OCI-LY7 (cell line): ENCODE measurements around the gene RASGRP1. TPM values are rescaled to one million over a fixed set of nuclear protein-coding genes. Genes with fewer than 3 reads are reported as not detected.

Source experiments
- BruUV-seq: library from RNA; stranded (reverse); fragments of 400-500 nt; replicated peaks from 2 replicates; lab custom pipeline; 2021; lab: Mats Ljungman, UMichigan
- CTCF ChIA-PET: fragments of 300-600 bp; sonication (Branson Sonifier 250); formaldehyde crosslinking; loops from one replicate; lab custom pipeline; 2022; ENCODE audit warnings: antibody characterized with exemption; ENCODE audit not compliant: unreplicated experiment; lab: Charles Lee
- POLR2A ChIA-PET: fragments of 300-600 bp; sonication (Branson Sonifier 250); formaldehyde crosslinking; loops from one replicate; lab custom pipeline; 2022; ENCODE audit warnings: antibody characterized with exemption; lab: Charles Lee
- DNase-seq: peaks from one replicate; pipeline ENCODE4 v3.0.0-alpha.2; 2015; ENCODE audit warnings: low spot score
- H2AFZ ChIP-seq: fragments of 200-600 bp; sonication (generic), shearing (Covaris generic); 2 replicates; pipeline ENCODE4 v1.6.1; 2014; ENCODE audit warnings: mild to moderate bottlenecking, antibody characterized with exemption, low read length, moderate library complexity
- H3K27ac ChIP-seq: fragments of 200-600 bp; sonication (generic); 2 replicates; pipeline ENCODE4 v1.5.1; 2014; ENCODE audit warnings: mixed run types, low read depth, mild to moderate bottlenecking, moderate library complexity, low read length, inconsistent platforms; ENCODE audit not compliant: poor library complexity, severe bottlenecking
- H3K36me3 ChIP-seq: fragments of 200-600 bp; sonication (generic); 2 replicates; pipeline ENCODE4 v1.6.1; 2014; ENCODE audit warnings: mild to moderate bottlenecking, antibody characterized with exemption, low read length, moderate library complexity, mixed read lengths; ENCODE audit not compliant: insufficient read depth
- H3K4me1 ChIP-seq: fragments of 200-600 bp; sonication (generic); 2 replicates; pipeline ENCODE4 v1.5.1; 2014; ENCODE audit warnings: mild to moderate bottlenecking, low read length; ENCODE audit not compliant: insufficient read depth, poor library complexity, severe bottlenecking
- H3K4me2 ChIP-seq: fragments of 200-600 bp; sonication (generic); 2 replicates; pipeline ENCODE4 v1.6.1; 2014; ENCODE audit warnings: mild to moderate bottlenecking, low read length
- H3K4me3 ChIP-seq: fragments of 200-600 bp; sonication (generic); 2 replicates; pipeline ENCODE4 v1.5.1; 2014; ENCODE audit warnings: mild to moderate bottlenecking, low read depth, low read length; ENCODE audit not compliant: poor library complexity, severe bottlenecking
- H3K79me2 ChIP-seq: fragments of 200-600 bp; sonication (generic); 2 replicates; pipeline ENCODE4 v1.6.1; 2016; ENCODE audit warnings: low read depth, mild to moderate bottlenecking, low read length, moderate library complexity, mixed read lengths; ENCODE audit not compliant: insufficient read depth
- H3K9me2 ChIP-seq: fragments of 200-600 bp; sonication (generic); 2 replicates; pipeline ENCODE4 v1.6.1; 2016; ENCODE audit warnings: mild to moderate bottlenecking, low read length, mixed read lengths; ENCODE audit not compliant: insufficient read depth
- H3K9me3 ChIP-seq: fragments of 200-600 bp; sonication (generic); 2 replicates; pipeline ENCODE4 v1.6.1; 2014; ENCODE audit warnings: mild to moderate bottlenecking, mixed run types, low read length, mixed read lengths
- H4K20me1 ChIP-seq: fragments of 200-600 bp; sonication (generic); 2 replicates; pipeline ENCODE4 v1.6.1; 2014; ENCODE audit warnings: mild to moderate bottlenecking, antibody characterized with exemption, low read length, moderate library complexity, mixed read lengths; ENCODE audit not compliant: insufficient read depth
- CTCF ChIP-seq: fragments of 200-600 bp; sonication (generic); conservative IDR thresholded peaks from 2 replicates; pipeline ENCODE4 v1.5.1; 2014; ENCODE audit warnings: mild to moderate bottlenecking, antibody characterized with exemption, low read length, moderate library complexity, mixed read lengths
- EZH2phosphoT487 ChIP-seq: fragments of 200-600 bp; sonication (generic); IDR thresholded peaks from 2 replicates; pipeline ENCODE4 v1.6.1; 2018; ENCODE audit warnings: low read depth, borderline replicate concordance, mild to moderate bottlenecking, mixed run types, antibody characterized with exemption, low read length, moderate library complexity, mixed read lengths
- intact Hi-C: fragments of 100-400 bp; cut with micrococcal nuclease; formaldehyde crosslinking; loops from one replicate; pipeline ENCODE4 v1.10.0; 2022; ENCODE audit not compliant: unreplicated experiment
- total RNA-seq, 2 experiments: library from RNA; depleted of rRNA in 1 of 2; stranded (reverse); fragments of >200 nt in 1 of 2; shearing (Covaris generic) in 1 of 2; gene quantifications; 2 replicates each; pipeline ENCODE4 v1.2.3, GENCODE V29; 2014 to 2022

RASGRP1 gene
- total RNA-seq, 2 experiments from 2014 or later: 6.1 to 17.2 TPM

GRCh38 chr15:38454696-38455090, 109.9 kb downstream of the RASGRP1 start:
- H3K36me3 ChIP-seq: peaks cover 4% of the 10 kb centered on the region; the same call in 1 of the 2 replicates
- peaks cover 44% of the 10 kb centered on the region for H3K79me2 ChIP-seq
- peak overlapping the region; percentile 86 for H3K4me3 ChIP-seq
- BruUV-seq: no TSS peak
- DNase-seq: no peak
- ChIA-PET POLR2A (interaction anchor here (0.7 to 1.8 kb wide), 11 partner anchors 8 to 244 kb away, joined by 3 to 11 read pairs (median 3); no protein-coding TSS in a partner anchor), CTCF (interaction anchor here (1.0 to 1.3 kb wide), 3 partner anchors 9 to 109 kb away, joined by 3 to 4 read pairs (median 4); no protein-coding TSS in a partner anchor)
- H3K27ac ChIP-seq: peak overlapping the region; percentile 72
- H3K9me2 ChIP-seq: no peaks in the 10 kb centered on the region
- intact Hi-C loops: loop anchor here (1.0 to 5.0 kb wide), 2 partner anchors 197 to 218 kb away; no protein-coding TSS in a partner anchor
- H4K20me1 ChIP-seq: peaks cover 13% of the 10 kb centered on the region
- H2AFZ ChIP-seq: peak overlapping the region; percentile 94
- peak overlapping the region; percentile 99 for H3K4me2 ChIP-seq
- H3K9me3 ChIP-seq: no peaks in the 10 kb centered on the region
- TF ChIP-seq CTCF: no peak; the same call in 1 of the 2 replicates
- TF ChIP-seq EZH2phosphoT487: no peak
- peaks cover 15% of the 10 kb centered on the region for H3K4me1 ChIP-seq

GRCh38 chr15:38453971-38454695, 110.5 kb downstream of the RASGRP1 start, which contains the start of gene FAM98B:
Gene FAM98B (plus strand): TSS chr15:38454127. CDS start chr15:38454162, 35 bp downstream.
- Histone ChIP-seq H3K27ac (peak within 1 kb of the TSS; percentile 72), H3K4me3 (peak within 1 kb of the TSS; percentile 86), H3K9me2 (no peaks in the 10 kb centered on the region), H3K79me2 (peaks cover 41% of the 10 kb centered on the region), H3K4me2 (peak within 1 kb of the TSS; percentile 99), H2AFZ (peak within 1 kb of the TSS; percentile 94), H4K20me1 (peaks cover 13% of the 10 kb centered on the region), H3K36me3 (peaks cover 4% of the 10 kb centered on the region; the same call in 1 of the 2 replicates), H3K9me3 (no peaks in the 10 kb centered on the region), H3K4me1 (peaks cover 15% of the 10 kb centered on the region)
- no TSS peak for BruUV-seq
- DNase-seq: peak; percentile 88
- TF ChIP-seq CTCF (peak; percentile 56), EZH2phosphoT487 (no peak)
- ChIA-PET POLR2A (interaction anchor here (0.6 to 1.8 kb wide), 15 partner anchors 10 to 1753 kb away, joined by 3 to 11 read pairs (median 3); no protein-coding TSS in a partner anchor), CTCF (interaction anchor here (1.0 to 1.3 kb wide), 2 partner anchors 14 to 110 kb away, joined by 4 read pairs; no protein-coding TSS in a partner anchor)
- intact Hi-C loops: loop anchor here (1.0 to 5.0 kb wide), 2 partner anchors 197 to 218 kb away; no protein-coding TSS in a partner anchor
